HG03064 (cell line): ENCODE data around the gene ATAD3A.
"Not testable (repeated sequence)": the region's sequence is repeated elsewhere in the genome, so short reads cannot be mapped to it uniquely, and the experiment has no call there.

Experiments
- ATAC-seq: cut with Tn5 transposase; IDR thresholded peaks from one replicate; pipeline ENCODE4 v1.9.1; 2021; ENCODE audit warnings: low read depth; ENCODE audit not compliant: unreplicated experiment

ATAD3A gene

GRCh38 chr1:1521331-1521730 is 9.4 kb downstream of the ATAD3A start:
- no peak for ATAC-seq

- not testable (repeated sequence) for ATAC-seq
Measured at GRCh38 chr1:1522536-1522935, 10.6 kb downstream of the ATAD3A start.

GRCh38 chr1:1523226-1523625 is 11.3 kb downstream of the ATAD3A start:
- ATAC-seq, result not testable (repeated sequence)

- not testable (repeated sequence) for ATAC-seq
Measured at GRCh38 chr1:1523651-1524050, 11.7 kb downstream of the ATAD3A start.

- not testable (repeated sequence) for ATAC-seq
Measured at GRCh38 chr1:1524750-1525383, 12.9 kb downstream of the ATAD3A start.

- not testable (repeated sequence) for ATAC-seq
Measured at GRCh38 chr1:1526476-1526875, 14.5 kb downstream of the ATAD3A start.

- no peak for ATAC-seq
Measured at GRCh38 chr1:1527092-1527816, 15.3 kb downstream of the ATAD3A start.

GRCh38 chr1:1528301-1529267 is 16.6 kb downstream of the ATAD3A start:
- ATAC-seq, result no peak

GRCh38 chr1:1529321-1529720 is 17.4 kb downstream of the ATAD3A start:
- no peak for ATAC-seq

- no peak for ATAC-seq
Measured at GRCh38 chr1:1529936-1530335, 18.0 kb downstream of the ATAD3A start.

GRCh38 chr1:1531947-1532346 is 20.0 kb downstream of the ATAD3A start:
- no peak for ATAC-seq

GRCh38 chr1:1533176-1533893 is 21.4 kb downstream of the ATAD3A start:
- ATAC-seq, result not testable (repeated sequence)

GRCh38 chr1:1533894-1534291 is 21.9 kb downstream of the ATAD3A start:
- ATAC-seq, result not testable (repeated sequence)

- ATAC-seq, result no peak
Measured at GRCh38 chr1:1534401-1535154, 22.6 kb downstream of the ATAD3A start.

GRCh38 chr1:1535201-1536018 is 23.4 kb downstream of the ATAD3A start:
- no peak for ATAC-seq

GRCh38 chr1:1536019-1536937 is 24.3 kb downstream of the ATAD3A start:
- ATAC-seq, result no peak

GRCh38 chr1:1536938-1537546 is 25.1 kb downstream of the ATAD3A start:
- ATAC-seq, result no peak
